Neutrophil (primary cell): ENCODE data around the gene ADCY7.

Experiments used
- H3K27ac ChIP-seq: fragments of 200-600 bp; sonication (generic); 2 replicates; pipeline ENCODE4 v1.5.1; 2016; ENCODE audit warnings: mild to moderate bottlenecking, moderate library complexity
- H3K27me3 ChIP-seq: fragments of 200-600 bp; sonication (generic); 2 replicates; pipeline ENCODE4 v1.6.0; 2016; ENCODE audit warnings: mild to moderate bottlenecking
- H3K36me3 ChIP-seq: fragments of 200-600 bp; sonication (generic); 2 replicates; pipeline ENCODE4 v1.5.1; 2017
- H3K4me1 ChIP-seq, 2 experiments: fragments of 200-600 bp in 1 of 2; sonication (generic) in 1 of 2; 1 replicate in 1 of 2; 2 replicates in 1 of 2; pipeline versions ENCODE4 v1.5.1 to v1.6.1; 2013 to 2016; ENCODE audit warnings: low read depth in 1 of 2, low read length in 1 of 2, mild to moderate bottlenecking in 1 of 2, moderate library complexity in 1 of 2; ENCODE audit not compliant: control insufficient read depth in 1 of 2, insufficient read depth in 1 of 2
- H3K4me3 ChIP-seq, 2 experiments: fragments of 200-600 bp in 1 of 2; sonication (generic) in 1 of 2; 1 replicate in 1 of 2; 2 replicates in 1 of 2; pipeline ENCODE4 v1.5.1; 2013 to 2016; ENCODE audit warnings: low read depth in 1 of 2, low read length in 1 of 2, mild to moderate bottlenecking in 1 of 2, moderate library complexity in 1 of 2
- H3K9me3 ChIP-seq: fragments of 200-600 bp; sonication (generic); 2 replicates; pipeline ENCODE4 v1.5.1; 2016
- TF ChIP-seq, protein P1 (sequence below): fragments of 200-600 bp; sonication (generic); IDR thresholded peaks from 2 replicates; pipeline ENCODE4 v1.5.1; 2016; ENCODE audit warnings: antibody characterized with exemption

The ADCY7 gene

GRCh38 chr16:50267151-50267631 lies 840 bp downstream of the ADCY7 start:
- TF ChIP-seq, protein P1, sequence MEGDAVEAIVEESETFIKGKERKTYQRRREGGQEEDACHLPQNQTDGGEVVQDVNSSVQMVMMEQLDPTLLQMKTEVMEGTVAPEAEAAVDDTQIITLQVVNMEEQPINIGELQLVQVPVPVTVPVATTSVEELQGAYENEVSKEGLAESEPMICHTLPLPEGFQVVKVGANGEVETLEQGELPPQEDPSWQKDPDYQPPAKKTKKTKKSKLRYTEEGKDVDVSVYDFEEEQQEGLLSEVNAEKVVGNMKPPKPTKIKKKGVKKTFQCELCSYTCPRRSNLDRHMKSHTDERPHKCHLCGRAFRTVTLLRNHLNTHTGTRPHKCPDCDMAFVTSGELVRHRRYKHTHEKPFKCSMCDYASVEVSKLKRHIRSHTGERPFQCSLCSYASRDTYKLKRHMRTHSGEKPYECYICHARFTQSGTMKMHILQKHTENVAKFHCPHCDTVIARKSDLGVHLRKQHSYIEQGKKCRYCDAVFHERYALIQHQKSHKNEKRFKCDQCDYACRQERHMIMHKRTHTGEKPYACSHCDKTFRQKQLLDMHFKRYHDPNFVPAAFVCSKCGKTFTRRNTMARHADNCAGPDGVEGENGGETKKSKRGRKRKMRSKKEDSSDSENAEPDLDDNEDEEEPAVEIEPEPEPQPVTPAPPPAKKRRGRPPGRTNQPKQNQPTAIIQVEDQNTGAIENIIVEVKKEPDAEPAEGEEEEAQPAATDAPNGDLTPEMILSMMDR: no peak
- Histone ChIP-seq H3K27ac (no peak overlapping the region), H3K4me1 (peaks cover 42 to 48% of the 10 kb centered on the region in 2 experiments), H3K27me3 (no peaks in the 10 kb centered on the region), H3K4me3 (no peak overlapping the region), H3K9me3 (no peaks in the 10 kb centered on the region), H3K36me3 (no peaks in the 10 kb centered on the region)

DNA sequence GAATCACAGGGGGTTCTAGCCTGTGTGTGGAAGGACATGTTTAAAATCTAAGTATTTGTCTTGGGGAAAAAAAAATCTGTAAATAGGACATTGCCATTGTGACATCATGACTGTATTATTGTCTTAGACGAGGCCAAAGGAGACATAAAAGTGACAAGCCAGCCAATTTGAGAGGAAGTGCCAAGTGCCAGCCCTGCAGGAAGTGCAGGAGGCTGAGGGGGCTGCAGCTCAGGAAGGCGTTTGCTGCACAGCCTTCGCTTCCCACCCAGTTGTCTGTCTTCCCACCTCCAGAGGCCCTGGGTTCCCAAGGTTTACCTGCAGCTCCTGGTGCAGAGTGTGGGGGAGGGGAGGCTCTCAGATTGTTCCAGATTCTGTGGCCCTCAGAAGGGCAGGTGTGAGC lies 1.3 kb downstream of the ADCY7 start:
- Histone ChIP-seq H3K27ac (no peak overlapping the region), H3K36me3 (no peaks in the 10 kb centered on the region), H3K4me3 (no peak overlapping the region), H3K4me1 (peaks cover 47 to 53% of the 10 kb centered on the region in 2 experiments), H3K27me3 (no peaks in the 10 kb centered on the region), H3K9me3 (no peaks in the 10 kb centered on the region)
- TF ChIP-seq, protein P1: no peak

DNA sequence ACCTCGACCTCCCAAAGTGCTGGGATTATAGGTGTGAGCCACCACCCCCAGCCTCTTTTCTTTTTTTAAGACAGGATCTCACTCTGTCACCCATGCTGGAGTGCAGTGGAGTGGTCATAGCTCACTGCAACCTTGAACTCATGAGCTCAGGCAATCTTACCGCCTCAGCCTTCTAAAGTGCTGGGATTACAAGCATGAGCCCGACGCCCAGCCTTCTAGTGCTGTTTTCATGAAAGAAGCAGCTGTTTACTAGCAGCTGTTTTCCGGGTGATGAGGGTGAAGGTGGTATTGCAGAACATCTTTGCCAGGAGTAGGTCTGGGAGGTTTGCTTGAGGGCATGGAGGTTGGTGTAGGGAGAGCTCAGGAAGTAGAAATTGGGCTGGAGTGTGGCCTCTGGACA lies 2.0 kb downstream of the ADCY7 start:
- H3K27me3 ChIP-seq: no peaks in the 10 kb centered on the region
- H3K4me1 ChIP-seq: peaks cover 54 to 60% of the 10 kb centered on the region in 2 experiments
- no peaks in the 10 kb centered on the region for H3K9me3 ChIP-seq
- no peaks in the 10 kb centered on the region for H3K36me3 ChIP-seq
- no peak overlapping the region for H3K4me3 ChIP-seq
- no peak overlapping the region for H3K27ac ChIP-seq
- TF ChIP-seq, protein P1: no peak

GRCh38 chr16:50269061-50269705 lies 2.8 kb downstream of the ADCY7 start:
- TF ChIP-seq, protein P1: no peak
- H3K4me3 ChIP-seq: no peak overlapping the region
- H3K9me3 ChIP-seq: no peaks in the 10 kb centered on the region
- no peaks in the 10 kb centered on the region for H3K27me3 ChIP-seq
- no peak overlapping the region for H3K27ac ChIP-seq
- H3K4me1 ChIP-seq: peaks cover 60 to 67% of the 10 kb centered on the region in 2 experiments
- H3K36me3 ChIP-seq: no peaks in the 10 kb centered on the region

- Histone ChIP-seq H3K9me3 (no peaks in the 10 kb centered on the region), H3K4me1 (peaks cover 65 to 66% of the 10 kb centered on the region in 2 experiments), H3K36me3 (no peaks in the 10 kb centered on the region), H3K4me3 (no peak overlapping the region), H3K27me3 (no peaks in the 10 kb centered on the region), H3K27ac (no peak overlapping the region)
- TF ChIP-seq, protein P1: no peak
These were observed 3.6 kb downstream of the ADCY7 start for GRCh38 chr16:50269769-50270509.
